HepG2 (cell line): ENCODE measurements around the gene ST6GALNAC6. TPM values are rescaled to one million over a fixed set of nuclear protein-coding genes. Genes with fewer than 3 reads are reported as not detected.

Source experiments
- ATAC-seq: fragments of 200-7000 bp; cut with Tn5 transposase; 3 replicates; pipeline ENCODE4 v1.9.1; 2020; ENCODE audit warnings: mild to moderate bottlenecking, moderate library complexity
- BruUV-seq: library from RNA; stranded (reverse); fragments of 400-500 nt; replicated peaks from 2 replicates; lab custom pipeline; 2021; lab: Mats Ljungman, UMichigan
- CTCF ChIA-PET: fragments of 300-600 bp; formaldehyde crosslinking; extraction: SDS; loops from one replicate; lab custom pipeline; 2021; ENCODE audit warnings: low total read pairs, inconsistent platforms, low intra/inter-chr PET ratio; lab: Yijun Ruan, JAX
- POLR2A ChIA-PET: fragments of 350-600 bp; sonication (Branson Sonifier 250); formaldehyde crosslinking; loops from one replicate; lab custom pipeline; 2020; ENCODE audit warnings: antibody characterized with exemption, inconsistent platforms; lab: Yijun Ruan, JAX
- DNase-seq: peaks from one replicate; pipeline ENCODE4 v3.0.0-alpha.2; 2015; ENCODE audit warnings: low spot score
- FAIRE-seq: peaks from 3 replicates; lab custom pipeline; 2011; peaks lifted over from hg19 to GRCh38; lab: Jason Lieb, UNC
- H2AFZ ChIP-seq: one replicate; pipeline ENCODE4 v1.6.1; 2011; ENCODE audit warnings: low read length, inconsistent platforms
- H3K27ac ChIP-seq: fragments of 300-600 bp; 3 replicates; pipeline ENCODE4 v1.8.0; 2011; ENCODE audit warnings: mixed run types, mild to moderate bottlenecking, mixed read lengths, low read length, inconsistent platforms; ENCODE audit not compliant: insufficient read depth; ENCODE audit errors: extremely low read length
- H3K27me3 ChIP-seq, 2 experiments: fragments of 200-600 bp in 1 of 2; 2 replicates in 1 of 2; 3 replicates in 1 of 2; pipeline versions ENCODE4 v1.6.0 to v1.8.0; 2011; ENCODE audit warnings: low read length in 2 of 2, mild to moderate bottlenecking in 2 of 2, moderate library complexity in 2 of 2, inconsistent platforms in 1 of 2; ENCODE audit not compliant: insufficient read depth in 2 of 2, control insufficient read depth in 1 of 2
- H3K36me3 ChIP-seq, 2 experiments: fragments of 200-600 bp in 1 of 2; replicated peaks in 1 of 2; 2 replicates in 1 of 2; 3 replicates in 1 of 2; pipeline versions ENCODE4 v1.5.1 to v1.8.0; 2011; ENCODE audit warnings: low read length in 2 of 2, inconsistent platforms in 1 of 2; ENCODE audit not compliant: insufficient read depth in 2 of 2, control insufficient read depth in 1 of 2
- H3K4me1 ChIP-seq: 2 replicates; pipeline ENCODE4 v1.5.1; 2012; ENCODE audit warnings: low read length, inconsistent platforms; ENCODE audit not compliant: insufficient read depth
- H3K4me2 ChIP-seq: 2 replicates; pipeline ENCODE4 v1.6.0; 2011; ENCODE audit warnings: low read depth, low read length, inconsistent platforms
- H3K4me3 ChIP-seq, 3 experiments: fragments of 200-600 bp in 1 of 3; sonication (generic), shearing (Covaris generic) in 1 of 3; replicated peaks in 1 of 3; 2 replicates each; pipeline ENCODE4 v1.5.1; 2011 to 2016; ENCODE audit warnings: low read length in 3 of 3, inconsistent platforms in 2 of 3, low read depth in 2 of 3, mild to moderate bottlenecking in 2 of 3, control low read depth in 1 of 3, mixed read lengths in 1 of 3; ENCODE audit not compliant: insufficient read depth in 1 of 3
- H3K79me2 ChIP-seq: one replicate; pipeline ENCODE4 v1.6.1; 2011; ENCODE audit warnings: low read length, inconsistent platforms; ENCODE audit not compliant: insufficient read depth
- H3K9ac ChIP-seq: 2 replicates; pipeline ENCODE4 v1.6.0; 2011; ENCODE audit warnings: mild to moderate bottlenecking, low read depth, low read length, inconsistent platforms; ENCODE audit not compliant: insufficient read depth
- H3K9me3 ChIP-seq: 2 replicates; pipeline ENCODE4 v1.5.1; 2012; ENCODE audit warnings: mild to moderate bottlenecking, low read length
- H4K20me1 ChIP-seq: 2 replicates; pipeline ENCODE4 v1.6.0; 2011; ENCODE audit warnings: inconsistent platforms, mild to moderate bottlenecking, low read length, moderate library complexity; ENCODE audit not compliant: insufficient read depth
- NCOR1 ChIP-seq: fragments of 200-600 bp; sonication (generic); IDR thresholded peaks from 2 replicates; pipeline ENCODE4 v1.7.0; 2017; ENCODE audit warnings: antibody characterized with exemption, low read length, borderline replicate concordance
- POGK ChIP-seq: sonication (generic); formaldehyde crosslinking; conservative IDR thresholded peaks from 2 replicates; pipeline ENCODE4 v1.8.0; 2022; ENCODE audit warnings: mild to moderate bottlenecking, moderate library complexity, missing genetic modification reagents
- RFXANK ChIP-seq: IDR thresholded peaks from 2 replicates; pipeline ENCODE4 v1.6.1; 2016
- ZNF687 ChIP-seq: sonication (generic); formaldehyde crosslinking; IDR thresholded peaks from 2 replicates; pipeline ENCODE4 v1.5.1; 2020; ENCODE audit warnings: mild to moderate bottlenecking, missing genetic modification reagents, moderate library complexity
- WGBS: methylation state at CpG from one replicate; pipeline ENCODE4 v1.1.6; 2017; ENCODE audit warnings: low lambda C conversion rate; 5-methylcytosine and 5-hydroxymethylcytosine counted together
- in situ Hi-C: cut with HindIII; loops from 2 replicates; pipeline ENCODE4 v1.10.0; 2017; ENCODE audit warnings: low pct_unique_long_range_greater_than_20kb; ENCODE audit not compliant: extremely low pct_ligation_motif_present
- intact Hi-C: fragments of 100-400 bp; cut with micrococcal nuclease; formaldehyde crosslinking; loops from one replicate; pipeline ENCODE4 v1.10.0; 2022; ENCODE audit not compliant: unreplicated experiment
- polyA plus RNA-seq, 8 experiments: library from polyadenylated mRNA; depleted of rRNA in 3 of 8; stranded (reverse) in 7 of 8; unstranded in 1 of 8; fragments of >200 nt; fragmentation: Illumina TruSeq in 4 of 8; extraction: Trizol in 4 of 8; gene quantifications; 2 replicates each; pipeline versions ENCODE4 v1.2.1 to v1.2.3, GENCODE V29; 2011 to 2016; ENCODE audit warnings: low read depth in 4 of 8, missing spikeins in 1 of 8, mixed read lengths in 1 of 8; ENCODE audit not compliant: insufficient read depth in 1 of 8
- total RNA-seq, 5 experiments: library from RNA; depleted of rRNA; stranded (reverse); fragments of >200 nt; fragmentation: Illumina TruSeq; extraction: Trizol; gene quantifications; 2 replicates each; pipeline ENCODE4 v1.2.3, GENCODE V29; 2016; ENCODE audit warnings: low read depth in 1 of 5

Gene ST6GALNAC6
- total and polyA plus RNA-seq, 2 of the 13 experiments (the other 11 are each of a cell fraction or from before 2014, with no cell fraction given): 18.5 to 65.4 TPM

DNA sequence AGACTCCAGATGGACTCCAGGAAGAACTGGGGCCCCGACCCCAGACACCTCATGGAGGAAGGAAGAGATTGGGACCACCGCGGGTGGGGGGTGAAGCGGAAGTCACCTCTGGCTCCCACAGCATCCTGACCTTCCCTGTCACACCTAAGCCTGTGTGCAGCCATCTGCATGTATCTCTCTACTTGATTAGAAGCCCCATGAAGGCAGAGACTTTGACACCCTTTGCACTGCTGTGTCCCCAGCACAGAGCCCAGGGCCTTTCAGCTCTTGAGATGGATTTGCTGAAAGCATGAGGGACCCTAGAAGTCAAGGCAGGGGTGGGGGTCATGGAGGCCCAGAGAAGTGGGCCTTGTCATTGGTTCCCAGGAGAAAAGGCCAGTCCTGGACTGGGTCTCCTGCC, 42.1 kb downstream of the ST6GALNAC6 start:
- Histone ChIP-seq H3K4me3 (no peak overlapping the region), H3K27me3 (0 out of 5 replicates have a peak, but pooled peaks cover 0 to 1% of the 10 kb centered on the region in 2 experiments), H3K36me3 (no peaks in the 10 kb centered on the region), H3K9me3 (no peaks in the 10 kb centered on the region), H2AFZ (no peak overlapping the region), H3K27ac (no peak overlapping the region), H3K9ac (no peak overlapping the region), H3K4me1 (peaks cover 71% of the 10 kb centered on the region), H3K4me2 (peak overlapping the region; percentile 67; the same call in 1 of the 2 replicates), H3K79me2 (no peaks in the 10 kb centered on the region), H4K20me1 (no peaks in the 10 kb centered on the region)
- WGBS: 33% methylated on average over 4 of the region's 4 CpGs
- intact Hi-C loops: no loop called here
- ChIA-PET CTCF (no interaction called here), POLR2A (no interaction called here)
- no TSS peak for BruUV-seq
- DNase-seq (no peak), ATAC-seq (no peak), FAIRE-seq (no peak)
- in situ Hi-C loops: no loop called here
- TF ChIP-seq RFXANK (CRISPR knock-in tag): no peak
- TF ChIP-seq POGK (CRISPR knock-in tag): 0 out of 2 replicates have a peak, but pooled peaks have one; percentile 31

GRCh38 chr9:127856729-127857116, 42.7 kb downstream of the ST6GALNAC6 start:
- FAIRE-seq (no peak), DNase-seq (no peak), ATAC-seq (peak; percentile 22)
- ChIA-PET POLR2A (interaction anchor here (0.5 to 0.6 kb wide), 2 partner anchors 24 to 61 kb away, joined by 3 to 4 read pairs; no protein-coding TSS in a partner anchor), CTCF (no interaction called here)
- intact Hi-C loops: no loop called here
- Histone ChIP-seq H2AFZ (no peak overlapping the region), H4K20me1 (no peaks in the 10 kb centered on the region), H3K4me1 (peaks cover 71% of the 10 kb centered on the region), H3K79me2 (no peaks in the 10 kb centered on the region), H3K4me2 (peak overlapping the region; percentile 67), H3K9me3 (no peaks in the 10 kb centered on the region), H3K27ac (no peak overlapping the region), H3K27me3 (0 out of 5 replicates have a peak, but pooled peaks cover 0 to 1% of the 10 kb centered on the region in 2 experiments), H3K4me3 (peak overlapping the region in 1 of 3 experiments; percentile 38; a peak in 2 of 6 replicates), H3K9ac (peak overlapping the region; percentile 34; the same call in 1 of the 2 replicates), H3K36me3 (no peaks in the 10 kb centered on the region)
- no TSS peak for BruUV-seq
- 0% methylated on average over 1 of the region's 8 CpGs for WGBS
- TF ChIP-seq NCOR1: no peak
- peak; percentile 48; the same call in 1 of the 2 replicates for TF ChIP-seq ZNF687 (CRISPR knock-in tag)
- in situ Hi-C loops: no loop called here
